DMS114 treated with DMSO at 0.1 percent for 48 hours (cell line): ENCODE data around the gene BTF3.

Source experiments
- DNase-seq: peaks from one replicate; lab custom pipeline; 2025; ENCODE audit not compliant: unreplicated experiment; lab: John Stamatoyannopoulos, UW

BTF3 gene

DNA sequence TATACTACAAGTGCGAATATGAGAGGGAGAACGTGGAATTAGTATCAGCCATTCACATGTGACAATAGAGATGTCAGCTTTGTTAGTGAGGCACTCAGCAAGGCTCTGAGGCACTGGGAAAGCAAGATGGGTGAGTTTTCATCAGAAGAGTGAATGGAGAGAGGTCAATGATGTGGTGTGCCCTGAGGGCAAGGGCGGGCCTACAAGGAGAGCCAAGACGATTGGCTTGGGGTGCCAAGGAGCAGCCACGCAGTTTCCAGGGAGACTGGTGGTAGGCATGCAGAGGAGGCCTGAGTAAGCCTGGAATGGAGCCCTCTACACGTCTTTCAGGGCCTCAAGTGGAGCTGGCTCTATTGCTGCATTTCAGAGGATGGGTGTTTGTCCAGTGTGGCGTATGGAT, 24.7 kb downstream of the BTF3 start:
- no peak for DNase-seq

GRCh38 chr5:73523861-73524260, 25.6 kb downstream of the BTF3 start:
- no peak for DNase-seq

DNA sequence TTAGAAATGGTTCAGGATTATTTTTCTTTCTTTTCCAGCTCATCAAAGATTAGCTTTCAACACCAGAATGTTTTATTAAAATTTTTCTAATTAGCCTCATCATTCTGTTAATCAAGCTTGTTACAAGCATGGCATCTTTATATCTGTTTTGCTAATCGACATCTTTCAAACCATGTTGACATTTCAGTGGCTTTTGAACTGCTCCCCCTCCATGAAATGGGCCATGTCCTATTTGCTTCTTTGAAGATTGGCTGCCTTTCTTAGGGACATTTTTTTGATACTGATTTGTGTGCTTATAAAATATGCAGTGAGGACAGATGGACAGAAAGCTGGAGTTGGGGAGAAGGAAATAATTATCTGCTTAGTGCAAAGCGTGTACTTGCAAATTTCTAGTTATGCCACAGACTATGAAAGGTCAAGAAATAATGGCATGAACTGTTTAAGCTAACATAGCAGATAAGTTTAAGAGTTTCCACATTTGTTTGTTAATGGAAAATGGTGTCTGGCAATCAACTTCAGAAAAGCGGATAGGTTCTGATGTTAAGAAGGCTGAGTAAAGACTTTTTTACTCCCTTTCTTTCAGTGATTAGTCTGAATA, 27.5 kb downstream of the BTF3 start:
- DNase-seq: no peak

GRCh38 chr5:73528248-73528647, 30.0 kb downstream of the BTF3 start:
- no peak for DNase-seq

- no peak for DNase-seq
These were observed 30.8 kb downstream of the BTF3 start for GRCh38 chr5:73529081-73529480.

DNA sequence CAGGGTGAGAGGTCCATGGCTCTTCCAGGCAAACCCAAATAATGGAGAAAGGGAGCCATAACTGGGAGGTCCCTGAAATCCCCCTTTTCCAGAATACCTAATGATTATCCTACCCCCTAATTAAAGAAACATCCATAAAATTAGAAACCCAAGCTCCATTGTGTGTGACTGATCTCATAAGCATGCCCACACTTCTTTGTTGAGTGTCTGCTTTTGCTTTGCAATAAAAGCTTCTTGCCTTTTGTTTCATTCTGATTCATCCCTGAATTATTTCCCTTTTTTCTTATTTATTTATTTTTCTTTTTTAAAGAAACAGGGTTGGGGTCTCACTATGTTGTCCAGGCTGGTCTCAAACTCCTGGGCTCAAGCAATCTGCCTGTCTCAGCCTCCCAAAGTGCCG, 33.1 kb downstream of the BTF3 start:
- DNase-seq: no peak

DNA sequence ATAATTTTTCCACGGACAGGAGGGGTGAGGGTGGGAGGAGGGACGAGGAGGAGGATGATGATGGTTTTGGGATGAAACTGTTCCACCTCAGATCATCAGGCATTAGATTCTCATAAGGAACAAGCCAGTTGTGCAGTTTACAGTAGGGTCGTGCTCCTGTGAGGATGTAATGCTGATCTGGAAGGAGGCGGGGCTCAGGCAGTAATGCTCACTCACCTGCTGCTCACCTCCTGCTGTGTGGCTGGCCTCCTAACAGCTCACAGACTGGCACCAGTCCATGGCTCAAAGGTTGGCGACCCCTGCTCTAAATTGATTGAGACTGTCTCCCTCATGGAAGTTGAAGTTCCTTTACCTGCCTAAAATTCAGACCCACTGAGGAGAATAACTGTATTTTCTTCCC, 34.0 kb downstream of the BTF3 start:
- no peak for DNase-seq

DNA sequence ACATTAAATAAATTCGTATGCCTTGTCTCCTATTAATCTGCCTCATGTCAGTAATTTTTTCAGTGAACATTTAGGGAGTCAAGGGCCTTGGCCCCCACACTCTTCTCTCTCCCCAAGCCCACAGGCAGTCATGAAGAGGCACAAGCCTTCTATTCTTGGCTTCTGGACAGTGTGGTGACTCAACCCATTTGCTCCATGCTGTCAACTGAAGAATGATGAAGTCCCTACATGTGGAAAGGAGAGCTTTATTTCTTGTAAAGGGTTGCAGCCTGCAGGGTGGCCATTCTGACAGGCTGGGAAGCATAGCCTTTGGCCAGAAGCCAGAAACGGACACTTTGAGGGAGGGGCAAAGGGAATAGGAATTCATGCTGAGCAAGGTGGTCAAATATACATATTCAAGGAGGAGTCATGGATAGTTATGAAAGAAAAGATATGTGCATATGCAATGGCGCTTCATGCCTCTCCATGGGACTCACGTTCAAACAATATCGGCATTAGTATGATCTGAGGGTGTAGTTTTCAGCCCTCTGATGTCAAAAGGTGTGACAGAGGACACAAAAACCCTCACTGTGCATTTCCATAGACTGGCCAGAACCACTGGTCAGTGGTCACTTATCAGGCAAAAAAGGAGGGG, 35.9 kb downstream of the BTF3 start:
- no peak for DNase-seq

- DNase-seq: no peak
These were observed 36.7 kb downstream of the BTF3 start for GRCh38 chr5:73534971-73535370.

DNA sequence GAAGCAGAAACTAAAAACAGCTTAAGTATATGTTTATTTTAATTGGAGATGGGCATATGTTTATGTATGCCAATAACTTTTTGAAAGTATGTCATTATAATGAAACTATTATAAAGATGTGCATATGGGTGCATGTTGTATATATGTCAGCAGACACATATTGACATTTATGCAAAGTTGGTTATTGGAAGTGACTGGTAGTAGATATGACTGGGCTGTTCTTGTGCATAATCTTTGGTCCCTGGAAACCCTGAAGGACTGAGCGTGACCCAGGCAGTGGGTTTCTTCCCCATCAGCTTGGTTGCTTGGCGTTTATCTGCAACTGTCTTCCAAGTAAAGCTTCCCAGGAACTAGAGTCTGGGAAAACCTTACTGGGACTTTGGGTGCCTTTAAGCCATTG, 41.5 kb downstream of the BTF3 start:
- no peak for DNase-seq

DNA sequence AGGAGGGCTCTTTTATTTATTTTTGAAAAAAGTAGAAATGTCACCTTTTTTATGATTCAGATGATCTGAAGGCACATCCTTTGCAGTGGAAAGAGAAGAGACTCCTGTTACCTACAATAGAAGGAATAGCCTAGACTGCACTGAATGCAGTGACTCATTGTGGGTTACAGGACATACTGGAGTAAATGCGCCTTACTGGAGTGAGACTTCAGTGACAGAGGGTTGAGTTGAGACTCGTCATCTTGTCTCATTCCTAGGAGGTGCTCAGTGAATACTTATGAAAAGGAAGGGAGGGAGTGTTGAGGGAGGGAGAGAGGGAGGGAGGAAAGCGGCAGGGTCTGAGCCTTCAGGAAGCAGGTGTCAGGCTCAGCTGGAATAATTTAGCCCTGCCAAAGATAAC, 42.0 kb downstream of the BTF3 start:
- no peak for DNase-seq

- DNase-seq: no peak
These were observed 43.8 kb downstream of the BTF3 start for GRCh38 chr5:73542020-73542419.

- no peak for DNase-seq
These were observed 46.5 kb downstream of the BTF3 start for GRCh38 chr5:73544429-73545402.

DNA sequence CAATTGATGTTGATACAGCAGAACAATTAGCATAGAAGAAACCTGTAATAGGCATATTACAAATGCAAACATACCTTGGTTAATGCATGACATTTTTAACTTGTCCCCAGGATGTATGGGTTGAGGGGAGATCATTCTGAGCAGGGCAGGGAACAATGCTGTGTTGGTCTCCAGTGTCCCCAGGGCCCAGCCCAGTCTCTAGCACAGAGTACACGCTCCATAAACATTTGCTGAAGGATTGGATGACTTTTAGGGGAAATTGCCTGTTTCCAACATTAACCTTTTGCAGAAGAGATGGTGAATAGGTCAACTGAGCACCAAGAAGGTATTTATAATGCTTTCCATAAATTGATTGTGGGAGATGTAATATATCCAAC, 47.1 kb downstream of the BTF3 start:
- DNase-seq: no peak

GRCh38 chr5:73550016-73550415, 51.8 kb downstream of the BTF3 start:
- DNase-seq: no peak

DNA sequence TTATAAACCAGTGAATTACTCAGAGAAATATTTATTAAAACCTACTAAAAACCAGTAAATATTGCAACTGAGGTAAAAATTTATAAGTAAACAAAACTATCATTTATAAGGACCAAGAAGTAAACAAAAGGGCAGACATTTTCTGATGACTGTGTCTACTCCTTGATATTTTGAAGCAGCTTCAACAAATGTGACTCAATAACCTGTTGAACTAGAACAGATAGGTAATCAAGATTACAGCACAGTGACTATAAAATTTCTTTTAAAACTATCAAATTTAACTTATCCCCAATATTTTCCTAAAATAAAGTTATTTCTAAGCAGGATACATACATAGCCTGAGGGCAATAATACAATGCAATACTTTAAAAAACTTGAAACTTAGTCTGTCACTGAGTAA, 54.4 kb downstream of the BTF3 start:
- no peak for DNase-seq
